NOMO-1 treated with DMSO at 0.1 percent for 48 hours (cell line): ENCODE data around the gene FDXACB1.
A peak's percentile ranks its signal among the peaks of the same experiment; 100 is the strongest.

Experiments
- DNase-seq: peaks from one replicate; lab custom pipeline; 2025; ENCODE audit not compliant: unreplicated experiment; lab: John Stamatoyannopoulos, UW

FDXACB1 gene

DNA sequence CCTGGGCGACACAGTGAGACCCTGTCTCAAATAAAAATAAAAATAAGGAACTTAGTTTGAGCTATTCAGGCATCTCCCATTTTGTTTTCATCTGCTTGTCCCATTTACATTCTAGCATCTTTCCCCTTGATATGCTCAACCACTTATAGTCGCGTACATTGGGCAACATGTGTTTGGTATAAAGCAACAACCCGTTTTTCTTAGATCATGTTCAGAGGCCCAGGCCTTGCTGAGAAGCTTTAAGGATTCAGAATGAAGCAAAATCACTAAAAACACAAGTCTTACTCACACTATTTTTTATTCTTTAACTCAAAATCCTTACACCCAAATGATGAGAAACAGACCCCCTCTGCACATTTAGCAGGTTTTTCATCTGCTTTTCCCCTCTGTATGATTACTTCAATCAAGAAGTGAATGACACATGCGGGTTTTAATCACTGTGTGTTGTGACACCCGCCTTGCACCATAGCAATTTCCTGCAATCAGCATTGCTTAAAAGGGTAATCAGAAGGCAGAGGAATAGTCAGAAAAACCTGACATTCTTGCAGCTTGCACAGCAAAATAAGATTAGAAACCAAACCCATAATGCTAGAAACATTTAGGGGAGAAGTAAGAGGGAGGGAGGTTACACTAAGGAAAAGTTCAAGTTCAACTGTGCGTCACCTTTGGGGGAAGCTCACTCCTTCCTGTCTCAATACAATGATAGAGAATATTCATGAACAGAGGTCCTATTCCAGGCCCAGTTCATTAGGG is 33.5 kb downstream of the FDXACB1 start:
- DNase-seq, result peak; percentile 93

DNA sequence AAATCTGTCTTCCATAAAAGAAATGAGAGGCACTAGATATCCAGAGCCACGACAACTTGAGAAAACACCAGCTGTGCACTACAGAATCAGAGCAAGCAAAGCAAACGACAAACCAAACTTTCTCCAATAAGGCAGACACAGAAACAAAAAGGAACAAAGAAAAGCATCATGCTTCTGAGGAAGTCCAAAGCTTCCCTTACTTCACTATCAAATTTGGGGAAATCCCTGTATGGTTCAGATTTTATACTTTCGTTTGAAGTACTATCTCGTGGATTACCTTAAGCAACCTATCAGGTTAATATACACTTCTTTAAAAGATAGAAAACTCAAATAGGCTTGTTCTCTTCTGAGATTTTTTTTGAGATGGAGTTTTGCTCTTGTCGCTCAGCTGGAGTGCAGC is 35.3 kb downstream of the FDXACB1 start:
- peak; percentile 41 for DNase-seq

DNA sequence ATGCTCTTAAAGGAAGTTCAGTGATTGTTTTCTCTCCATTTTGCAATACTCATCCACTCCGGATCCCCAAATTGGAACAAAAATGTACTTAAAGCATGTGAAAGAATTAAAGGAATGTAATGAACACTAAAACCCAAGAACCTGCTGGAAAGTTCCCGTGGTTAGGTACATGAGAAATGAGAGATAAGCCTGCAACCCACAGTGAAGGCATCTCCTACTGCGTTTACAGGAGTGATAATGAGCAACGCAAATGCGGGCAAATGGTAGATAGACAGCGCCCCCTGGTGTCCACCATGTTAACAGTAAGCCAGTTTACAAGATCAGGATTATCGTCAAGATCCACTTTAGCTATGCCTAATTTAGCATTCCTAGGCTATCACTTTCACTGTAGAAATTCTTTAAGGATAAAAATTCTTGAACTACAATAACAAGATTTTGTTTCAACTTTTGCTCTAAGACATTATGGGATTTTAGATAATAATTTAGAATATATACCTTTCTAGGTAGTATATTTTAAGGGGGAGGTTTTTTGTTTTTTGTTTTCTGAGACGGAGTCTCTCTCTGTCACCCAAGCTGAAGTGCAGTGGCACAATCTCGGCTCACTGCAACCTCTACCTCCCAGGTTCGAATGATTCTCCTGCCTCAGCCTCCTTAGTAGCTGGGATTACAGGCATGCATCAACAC is 37.5 kb downstream of the FDXACB1 start:
- DNase-seq, result peak; percentile 79

- DNase-seq, result no peak
Observed at GRCh38 chr11:111840143-111840542, 38.8 kb downstream of the FDXACB1 start.

DNA sequence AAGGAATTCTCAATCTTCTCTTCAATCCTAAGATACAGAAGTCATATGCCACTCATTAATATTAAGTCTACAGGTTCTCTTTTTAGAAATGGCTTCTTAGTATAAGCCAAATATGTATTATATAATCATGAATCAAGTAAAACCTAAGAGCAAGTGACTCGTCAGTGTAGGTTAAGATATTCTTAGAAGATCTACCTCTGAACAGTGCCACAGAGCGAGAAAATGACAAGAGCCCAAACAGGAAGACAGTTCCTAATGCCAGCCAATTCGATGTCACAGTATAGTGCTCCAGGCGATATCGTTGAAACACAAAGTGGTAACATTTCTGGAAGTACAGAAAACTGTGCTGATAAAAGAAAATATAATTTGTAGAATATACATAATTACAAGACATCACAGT is 40.9 kb downstream of the FDXACB1 start:
- no peak for DNase-seq

DNA sequence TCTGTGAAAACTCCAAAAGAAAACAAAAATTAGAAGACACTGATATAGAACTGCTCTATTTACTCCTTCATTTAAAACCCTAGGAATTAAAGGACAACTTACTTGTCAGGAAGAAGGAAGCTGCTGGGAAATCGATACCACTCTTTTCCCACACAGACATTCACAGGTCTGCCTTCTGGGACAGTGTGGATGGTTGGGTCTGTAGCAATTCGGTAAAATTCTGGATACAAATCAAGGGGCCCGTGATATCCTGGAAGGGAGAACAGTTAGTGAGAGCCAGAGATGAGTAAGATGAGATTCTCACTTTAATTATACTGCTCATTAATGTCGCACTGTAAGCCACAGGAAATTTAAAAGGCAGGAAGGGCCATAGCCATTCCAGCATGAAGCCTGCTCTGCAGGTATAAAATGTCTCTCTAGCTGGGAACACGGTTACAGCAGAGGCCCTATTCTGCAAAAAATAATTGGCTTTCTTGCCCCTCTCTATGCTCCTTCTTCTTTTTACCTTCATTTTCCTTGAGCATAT is 41.5 kb downstream of the FDXACB1 start:
- no peak for DNase-seq

- DNase-seq, result no peak
Observed at GRCh38 chr11:111836721-111837120, 42.2 kb downstream of the FDXACB1 start.

DNA sequence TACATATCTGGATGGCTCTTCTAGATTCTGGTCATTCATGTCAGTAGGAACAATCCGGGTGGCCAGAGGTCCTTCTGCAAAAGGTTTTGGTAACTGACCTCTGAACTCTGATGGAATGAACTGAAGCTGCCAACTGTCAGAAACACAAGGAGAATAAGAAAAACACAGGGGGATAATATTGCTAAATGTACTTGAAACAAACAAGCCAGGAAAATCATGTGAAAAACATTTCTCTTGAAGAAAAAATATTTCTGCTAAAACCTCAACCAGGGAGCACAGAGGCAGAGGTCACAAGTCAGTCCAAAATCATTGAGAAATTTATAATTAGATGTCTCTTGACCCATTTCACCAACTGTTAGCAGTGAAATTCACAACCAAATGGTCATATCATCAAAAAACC is 42.8 kb downstream of the FDXACB1 start:
- DNase-seq, result no peak

- no peak for DNase-seq
Observed at GRCh38 chr11:111835665-111836064, 43.3 kb downstream of the FDXACB1 start.

- DNase-seq, result no peak
Observed at GRCh38 chr11:111834432-111835163, 44.4 kb downstream of the FDXACB1 start.

DNA sequence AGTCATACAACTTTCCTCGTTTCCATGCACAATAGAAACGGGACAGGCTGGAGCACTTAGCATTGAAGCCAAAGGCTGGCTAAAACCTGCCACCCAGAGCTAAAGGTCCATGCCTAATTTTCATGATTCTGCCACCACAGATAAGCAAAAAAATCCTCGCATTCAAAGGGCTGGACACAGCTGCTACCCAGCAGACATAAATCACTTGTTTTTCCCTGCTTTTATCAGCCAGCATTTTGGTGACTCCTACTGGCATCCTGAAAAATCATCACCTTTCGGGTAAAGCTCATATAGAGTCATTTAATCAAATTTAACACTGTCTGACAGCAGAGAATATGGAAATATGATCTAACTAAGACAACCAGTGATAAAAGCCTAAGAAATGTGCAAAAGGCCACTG is 45.4 kb downstream of the FDXACB1 start:
- DNase-seq, result no peak

DNA sequence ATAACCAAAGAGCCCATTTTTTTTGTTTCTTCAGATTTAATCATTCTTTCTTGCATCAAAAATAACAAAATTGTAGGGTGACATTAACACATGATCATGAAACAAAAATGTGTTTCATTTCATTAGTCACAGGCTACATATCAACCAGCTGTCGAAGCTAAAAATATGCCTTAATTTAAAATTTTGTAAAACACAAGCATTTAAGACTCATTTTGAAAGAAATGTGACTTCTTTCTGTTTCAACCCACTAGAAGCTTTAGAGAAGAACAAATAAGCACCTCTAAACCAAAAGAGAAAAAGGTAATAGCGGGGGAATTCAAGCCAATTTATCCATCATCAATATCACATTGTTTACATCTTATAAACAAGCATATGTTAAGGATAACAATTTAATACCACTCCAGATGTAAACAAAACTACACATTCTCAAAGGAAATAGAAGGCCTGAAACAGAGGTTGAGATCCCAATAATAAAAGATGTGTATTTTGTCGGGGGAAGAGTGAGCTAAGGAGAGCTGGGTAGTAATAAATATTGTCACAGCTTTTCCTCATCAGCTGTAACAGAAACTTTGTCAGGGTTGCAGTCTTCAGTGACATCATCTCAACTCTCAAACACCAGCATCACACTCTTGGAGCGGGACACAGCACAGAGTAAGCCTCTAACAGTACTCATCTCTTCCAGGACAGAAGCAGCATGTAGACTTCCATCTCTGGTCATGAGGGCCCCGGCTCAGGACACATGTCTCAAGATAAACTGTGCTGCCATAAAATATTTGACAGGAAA is 49.6 kb downstream of the FDXACB1 start:
- no peak for DNase-seq

GRCh38 chr11:111826322-111826950 is 52.5 kb downstream of the FDXACB1 start:
- DNase-seq, result no peak
